ENCODE data around the gene GLRX5.

DNA sequence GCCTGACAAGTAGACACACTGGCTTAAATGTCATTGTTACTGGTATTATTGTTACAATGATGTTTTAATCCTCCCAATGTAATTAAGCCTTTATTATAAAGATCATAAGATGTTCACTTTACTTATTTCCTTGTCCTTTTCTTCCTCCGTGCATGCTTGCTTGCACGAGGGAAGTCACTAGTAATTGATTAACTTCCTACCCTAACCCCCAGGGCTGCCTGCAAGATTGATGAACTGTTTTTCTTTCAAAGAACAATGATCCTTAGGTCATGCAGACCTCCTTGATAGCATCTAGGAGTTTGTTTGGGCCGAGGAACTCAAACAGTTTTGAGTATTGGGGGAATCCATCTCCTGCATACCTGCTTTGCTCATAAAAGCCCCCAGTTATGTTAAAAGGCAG lies 43.0 kb downstream of the GLRX5 start:
- TF ChIP-seq, protein P1, sequence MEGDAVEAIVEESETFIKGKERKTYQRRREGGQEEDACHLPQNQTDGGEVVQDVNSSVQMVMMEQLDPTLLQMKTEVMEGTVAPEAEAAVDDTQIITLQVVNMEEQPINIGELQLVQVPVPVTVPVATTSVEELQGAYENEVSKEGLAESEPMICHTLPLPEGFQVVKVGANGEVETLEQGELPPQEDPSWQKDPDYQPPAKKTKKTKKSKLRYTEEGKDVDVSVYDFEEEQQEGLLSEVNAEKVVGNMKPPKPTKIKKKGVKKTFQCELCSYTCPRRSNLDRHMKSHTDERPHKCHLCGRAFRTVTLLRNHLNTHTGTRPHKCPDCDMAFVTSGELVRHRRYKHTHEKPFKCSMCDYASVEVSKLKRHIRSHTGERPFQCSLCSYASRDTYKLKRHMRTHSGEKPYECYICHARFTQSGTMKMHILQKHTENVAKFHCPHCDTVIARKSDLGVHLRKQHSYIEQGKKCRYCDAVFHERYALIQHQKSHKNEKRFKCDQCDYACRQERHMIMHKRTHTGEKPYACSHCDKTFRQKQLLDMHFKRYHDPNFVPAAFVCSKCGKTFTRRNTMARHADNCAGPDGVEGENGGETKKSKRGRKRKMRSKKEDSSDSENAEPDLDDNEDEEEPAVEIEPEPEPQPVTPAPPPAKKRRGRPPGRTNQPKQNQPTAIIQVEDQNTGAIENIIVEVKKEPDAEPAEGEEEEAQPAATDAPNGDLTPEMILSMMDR (IDR thresholded peaks at IDR 0.05), result no peak
- no peak for TF ChIP-seq ZFX (IDR thresholded peaks at IDR 0.05; ENCODE audit: borderline replicate concordance)

Data from 22Rv1 (cell line).